IMR-90 (cell line): Measurements from ENCODE around the gene DPH2. TPM values are rescaled to one million over a fixed set of nuclear protein-coding genes. Genes with fewer than 3 reads are reported as not detected.

Experiments
- ATAC-seq: fragments of 200-7000 bp; cut with Tn5 transposase; 2 replicates; pipeline ENCODE4 v1.9.1; 2020; ENCODE audit warnings: low read depth, mild to moderate bottlenecking, moderate library complexity
- BruUV-seq: library from RNA; stranded (reverse); fragments of 400-500 nt; replicated peaks from 2 replicates; lab custom pipeline; 2021; lab: Mats Ljungman, UMichigan
- CTCF ChIA-PET: fragments of 300-600 bp; formaldehyde crosslinking; extraction: SDS; loops from one replicate; lab custom pipeline; 2021; ENCODE audit warnings: antibody characterized with exemption; lab: Yijun Ruan, JAX
- POLR2A ChIA-PET: fragments of 300-600 bp; sonication (Branson Sonifier 250); formaldehyde crosslinking; loops from one replicate; lab custom pipeline; 2022; ENCODE audit warnings: antibody characterized with exemption; ENCODE audit not compliant: unreplicated experiment; lab: Charles Lee
- DNase-seq: peaks from one replicate; pipeline ENCODE4 v3.0.0; 2013
- H2AFZ ChIP-seq: replicated peaks from 2 replicates; pipeline ENCODE3; 2013; ENCODE audit warnings: low read length, mild to moderate bottlenecking; ENCODE audit not compliant: poor library complexity
- H2AK5ac ChIP-seq: 2 replicates; pipeline ENCODE4 v1.6.1; 2013; ENCODE audit warnings: low read depth, low read length, inconsistent platforms
- H2AK9ac ChIP-seq: replicated peaks from 2 replicates; pipeline ENCODE3; 2013; ENCODE audit warnings: mild to moderate bottlenecking, low read depth, low read length, moderate library complexity; ENCODE audit not compliant: poor library complexity
- H2BK120ac ChIP-seq: 2 replicates; pipeline ENCODE4 v1.6.1; 2013; ENCODE audit warnings: low read depth, low read length, inconsistent platforms
- H2BK15ac ChIP-seq: 3 replicates; pipeline ENCODE4 v1.6.1; 2013; ENCODE audit warnings: low read depth, low read length, inconsistent platforms
- H2BK20ac ChIP-seq: 2 replicates; pipeline ENCODE4 v1.6.1; 2013; ENCODE audit warnings: low read depth, mild to moderate bottlenecking, inconsistent platforms, low read length, moderate library complexity
- H2BK5ac ChIP-seq: 2 replicates; pipeline ENCODE4 v1.6.1; 2013; ENCODE audit warnings: mild to moderate bottlenecking, low read depth, low read length, inconsistent platforms; ENCODE audit not compliant: poor library complexity, severe bottlenecking
- H3K14ac ChIP-seq: replicated peaks from 2 replicates; pipeline ENCODE4 v1.6.1; 2013; ENCODE audit warnings: low read depth, low read length, inconsistent platforms
- H3K18ac ChIP-seq: 2 replicates; pipeline ENCODE4 v1.6.1; 2013; ENCODE audit warnings: low read depth, low read length, control low read depth
- H3K23ac ChIP-seq: 2 replicates; pipeline ENCODE4 v1.6.1; 2013; ENCODE audit warnings: low read depth, low read length, inconsistent platforms
- H3K27ac ChIP-seq: 2 replicates; pipeline ENCODE4 v1.5.1; 2013; ENCODE audit warnings: mild to moderate bottlenecking, control low read depth, low read length; ENCODE audit not compliant: insufficient read depth
- H3K27me3 ChIP-seq: 2 replicates; pipeline ENCODE4 v1.6.1; 2013; ENCODE audit warnings: low read length; ENCODE audit not compliant: control insufficient read depth, insufficient read depth
- H3K36me3 ChIP-seq: 2 replicates; pipeline ENCODE4 v1.6.1; 2013; ENCODE audit warnings: low read length, mixed read lengths; ENCODE audit not compliant: control insufficient read depth, insufficient read depth
- H3K4ac ChIP-seq: 2 replicates; pipeline ENCODE4 v1.6.1; 2013; ENCODE audit warnings: low read depth, low read length, inconsistent platforms
- H3K4me1 ChIP-seq: 2 replicates; pipeline ENCODE4 v1.6.1; 2013; ENCODE audit warnings: low read length, mixed read lengths; ENCODE audit not compliant: control insufficient read depth, insufficient read depth
- H3K4me2 ChIP-seq: 2 replicates; pipeline ENCODE4 v1.6.1; 2013; ENCODE audit warnings: low read depth, mild to moderate bottlenecking, control low read depth, low read length, moderate library complexity
- H3K4me3 ChIP-seq: 2 replicates; pipeline ENCODE4 v1.5.1; 2013; ENCODE audit warnings: low read depth, mild to moderate bottlenecking, control low read depth, low read length, moderate library complexity; ENCODE audit not compliant: insufficient read depth
- H3K56ac ChIP-seq: 2 replicates; pipeline ENCODE4 v1.6.1; 2013; ENCODE audit warnings: low read length, inconsistent platforms; ENCODE audit not compliant: insufficient read depth; ENCODE audit errors: extremely low read depth
- H3K79me1 ChIP-seq, 2 experiments: 2 replicates each; pipeline ENCODE4 v1.6.1; 2013; ENCODE audit warnings: low read length in 2 of 2, inconsistent platforms in 1 of 2, low read depth in 1 of 2
- H3K9ac ChIP-seq: 2 replicates; pipeline ENCODE4 v1.6.1; 2013; ENCODE audit warnings: low read depth, low read length, control low read depth
- H3K9me1 ChIP-seq: 2 replicates; pipeline ENCODE4 v1.6.1; 2013; ENCODE audit warnings: low read length, inconsistent platforms; ENCODE audit not compliant: insufficient read depth
- H3K9me3 ChIP-seq: 2 replicates; pipeline ENCODE4 v1.6.1; 2013; ENCODE audit warnings: low read length; ENCODE audit not compliant: control insufficient read depth, insufficient read depth
- H4K20me1 ChIP-seq: 2 replicates; pipeline ENCODE4 v1.6.1; 2013; ENCODE audit warnings: low read length, inconsistent platforms; ENCODE audit not compliant: insufficient read depth
- H4K5ac ChIP-seq: 2 replicates; pipeline ENCODE4 v1.6.1; 2013; ENCODE audit warnings: mild to moderate bottlenecking, low read depth, low read length, control low read depth
- H4K8ac ChIP-seq, 2 experiments: 2 replicates each; pipeline ENCODE4 v1.6.1; 2013; ENCODE audit warnings: low read depth in 2 of 2, low read length in 2 of 2, control low read depth in 1 of 2, inconsistent platforms in 1 of 2
- H4K91ac ChIP-seq: 2 replicates; pipeline ENCODE4 v1.6.1; 2013; ENCODE audit warnings: low read depth, low read length, inconsistent platforms; ENCODE audit not compliant: insufficient read depth
- MXI1 ChIP-seq: IDR thresholded peaks from 2 replicates; pipeline ENCODE4 v1.6.1; 2012; ENCODE audit warnings: low read depth, mild to moderate bottlenecking, low read length, moderate library complexity, borderline replicate concordance
- RFX5 ChIP-seq: IDR thresholded peaks from 2 replicates; pipeline ENCODE4 v1.8.0; 2012; ENCODE audit warnings: low read depth, mild to moderate bottlenecking, low read length, moderate library complexity
- WGBS, 2 experiments: methylation state at CpG; one replicate each; pipeline versions ENCODE4 v1.1.5 to v1.1.7; 2013; ENCODE audit warnings: missing lambda C conversion rate in 2 of 2; ENCODE audit not compliant: insufficient read length in 1 of 2; ENCODE audit errors: extremely low coverage in 2 of 2; 5-methylcytosine and 5-hydroxymethylcytosine counted together
- dilution Hi-C: fragments of 300-500 bp; cut with HindIII; formaldehyde crosslinking; loops from one replicate; pipeline ENCODE4 v1.14.3; 2018; ENCODE audit warnings: low sequenced_read_pairs; ENCODE audit not compliant: unreplicated experiment
- in situ Hi-C: fragments of 300-500 bp; cut with MboI; formaldehyde crosslinking; loops from 3 replicates; pipeline ENCODE4 v1.14.3; 2019; ENCODE audit warnings: low sequenced_read_pairs, inconsistent platforms, mixed read lengths
- intact Hi-C: fragments of 100-400 bp; cut with micrococcal nuclease; formaldehyde crosslinking; loops from 2 replicates; pipeline ENCODE4 v1.10.0; 2022
- polyA plus RNA-seq, 3 experiments: library from polyadenylated mRNA; depleted of rRNA; stranded (reverse); fragments of >200 nt; gene quantifications; 2 replicates each; pipeline ENCODE4 v1.2.3, GENCODE V29; 2012; ENCODE audit warnings: low replicate concordance in 1 of 3
- total RNA-seq: library from RNA; depleted of rRNA; stranded (reverse); fragments of >200 nt; gene quantifications from 2 replicates; pipeline ENCODE4 v1.2.3, GENCODE V29; 2012

Gene DPH2
- total and polyA plus RNA-seq, 2 of the 4 experiments (the other 2 are of a cell fraction) = 21.0 to 32.2 TPM

GRCh38 chr1:43976890-43977289 lies 7.1 kb downstream of the DPH2 start:
- Histone ChIP-seq H3K27ac (no peak overlapping the region), H4K5ac (no peak overlapping the region), H2BK20ac (no peak overlapping the region), H2BK15ac (no peak overlapping the region), H2AFZ (no peak overlapping the region), H3K9ac (no peak overlapping the region), H3K4me2 (no peak overlapping the region), H4K8ac (no peak overlapping the region), H3K4me3 (no peak overlapping the region), H3K36me3 (peaks cover 29% of the 10 kb centered on the region), H3K79me1 (peaks cover 41 to 63% of the 10 kb centered on the region in 2 experiments; a peak in 3 of 4 replicates), H4K91ac (no peak overlapping the region), H3K9me1 (peaks cover 36% of the 10 kb centered on the region), H3K56ac (no peak overlapping the region), H3K18ac (no peak overlapping the region), H3K4me1 (peaks cover 23% of the 10 kb centered on the region), H2BK5ac (no peak overlapping the region), H3K23ac (no peak overlapping the region), H2BK120ac (no peak overlapping the region), H4K20me1 (peaks cover 33% of the 10 kb centered on the region), H3K9me3 (no peaks in the 10 kb centered on the region), H3K27me3 (no peaks in the 10 kb centered on the region), H2AK9ac (no peak overlapping the region), H3K4ac (no peak overlapping the region), H2AK5ac (no peak overlapping the region), H3K14ac (no peak overlapping the region)
- BruUV-seq = no TSS peak
- TF ChIP-seq RFX5 (no peak), MXI1 (no peak)
- DNase-seq = no peak
- dilution Hi-C loops (no loop called here), in situ Hi-C loops (no loop called here), intact Hi-C loops (no loop called here)
- 95% methylated on average over 7 of the region's 8 CpGs; no CpG with 5 or more reads in 1 of the 2 experiments for WGBS, 2 experiments
- ATAC-seq = no peak
- ChIA-PET POLR2A (no interaction called here), CTCF (no interaction called here)
